SK-N-SH (cell line): ENCODE data around the gene SHISA5. TPM values are rescaled to one million over a fixed set of nuclear protein-coding genes. Genes with fewer than 3 reads are reported as not detected.

Source experiments
- CTCF ChIA-PET: fragments of 300-600, 350-600 bp; formaldehyde crosslinking; extraction: SDS; loops from one replicate; lab custom pipeline; 2021; lab: Yijun Ruan, JAX
- POLR2A ChIA-PET: fragments of 350-600 bp; sonication (Branson Sonifier 250); formaldehyde crosslinking; extraction: SDS; loops from one replicate; lab custom pipeline; 2020; ENCODE audit warnings: antibody characterized with exemption, inconsistent platforms; lab: Yijun Ruan, JAX
- DNase-seq: peaks from one replicate; pipeline ENCODE4 v3.0.0; 2012
- H2AFZ ChIP-seq: fragments of 200-600 bp; sonication (generic); 2 replicates; pipeline ENCODE4 v1.8.1; 2016; ENCODE audit warnings: antibody characterized with exemption, mild to moderate bottlenecking, low read depth
- H3F3A ChIP-seq: fragments of 200-600 bp; sonication (generic); replicated peaks from 2 replicates; pipeline ENCODE3; 2016; ENCODE audit warnings: antibody characterized with exemption, mild to moderate bottlenecking; ENCODE audit not compliant: insufficient read depth
- H3K27ac ChIP-seq, 2 experiments: fragments of 200-500 bp in 1 of 2; fragments of 200-600 bp in 1 of 2; sonication (Bioruptor generic) in 1 of 2; sonication (generic), shearing (Covaris generic) in 1 of 2; 2 replicates each; pipeline versions ENCODE4 v1.5.1 to v1.6.1; 2014 to 2016; ENCODE audit warnings: low read depth in 2 of 2, inconsistent platforms in 1 of 2, low read length in 1 of 2, mild to moderate bottlenecking in 1 of 2, mixed read lengths in 1 of 2
- H3K27me3 ChIP-seq: fragments of 200-600 bp; sonication (generic), shearing (Covaris generic); 2 replicates; pipeline ENCODE4 v1.6.1; 2016; ENCODE audit warnings: mixed run types; ENCODE audit not compliant: insufficient read depth
- H3K36me3 ChIP-seq, 2 experiments: fragments of 200-500 bp in 1 of 2; fragments of 200-600 bp in 1 of 2; sonication (Bioruptor generic) in 1 of 2; sonication (generic) in 1 of 2; replicated peaks in 1 of 2; 2 replicates each; pipeline versions ENCODE3 to v1.5.1; 2014 to 2016; ENCODE audit warnings: low read length in 1 of 2, mild to moderate bottlenecking in 1 of 2; ENCODE audit not compliant: insufficient read depth in 2 of 2, control insufficient read depth in 1 of 2
- H3K4me1 ChIP-seq, 2 experiments: fragments of 200-500 bp in 1 of 2; fragments of 200-600 bp in 1 of 2; sonication (Bioruptor generic) in 1 of 2; sonication (generic), shearing (Covaris generic) in 1 of 2; 2 replicates each; pipeline versions ENCODE4 v1.5.1 to v1.6.1; 2014 to 2016; ENCODE audit warnings: low read depth in 1 of 2, low read length in 1 of 2, mixed run types in 1 of 2; ENCODE audit not compliant: insufficient read depth in 2 of 2, control insufficient read depth in 1 of 2
- H3K4me2 ChIP-seq: fragments of 200-600 bp; sonication (generic), shearing (Covaris generic); 2 replicates; pipeline ENCODE4 v1.6.1; 2017; ENCODE audit warnings: mixed run types
- H3K4me3 ChIP-seq, 2 experiments: fragments of 200-500 bp in 1 of 2; fragments of 200-600 bp in 1 of 2; sonication (Bioruptor generic) in 1 of 2; sonication (generic), shearing (Covaris generic) in 1 of 2; 2 replicates each; pipeline versions ENCODE4 v1.5.1 to v1.8.1; 2014 to 2016; ENCODE audit warnings: low read depth in 2 of 2, inconsistent platforms in 1 of 2, low read length in 1 of 2, mild to moderate bottlenecking in 1 of 2, mixed read lengths in 1 of 2, moderate library complexity in 1 of 2
- H3K79me2 ChIP-seq: fragments of 200-600 bp; sonication (generic); 2 replicates; pipeline ENCODE4 v1.8.1; 2017; ENCODE audit warnings: mild to moderate bottlenecking; ENCODE audit not compliant: insufficient read depth
- H3K9ac ChIP-seq: fragments of 200-600 bp; sonication (generic); 2 replicates; pipeline ENCODE4 v1.6.1; 2017; ENCODE audit warnings: mixed run types
- H3K9me2 ChIP-seq: fragments of 200-600 bp; sonication (generic); 2 replicates; pipeline ENCODE4 v1.6.1; 2017; ENCODE audit warnings: mixed run types
- H3K9me3 ChIP-seq: fragments of 200-600 bp; sonication (generic); 2 replicates; pipeline ENCODE4 v1.6.1; 2017; ENCODE audit warnings: mixed run types, mild to moderate bottlenecking, moderate library complexity
- H4K20me1 ChIP-seq: fragments of 200-600 bp; sonication (generic); 2 replicates; pipeline ENCODE4 v1.6.1; 2017; ENCODE audit warnings: mild to moderate bottlenecking, mixed run types; ENCODE audit not compliant: insufficient read depth
- CHD2 ChIP-seq: fragments of 150-350 bp; IDR thresholded peaks from 2 replicates; pipeline ENCODE4 v1.6.1; 2018; ENCODE audit warnings: low read length; ENCODE audit not compliant: partially characterized antibody
- CTCF ChIP-seq: fragments of 200-600 bp; sonication (generic); IDR thresholded peaks from 2 replicates; pipeline ENCODE4 v1.6.1; 2017; ENCODE audit warnings: antibody characterized with exemption, mild to moderate bottlenecking, moderate library complexity
- ELF1 ChIP-seq: IDR thresholded peaks from 2 replicates; pipeline ENCODE4 v1.4.0; 2012
- EP300 ChIP-seq, 2 experiments: IDR thresholded peaks; 2 replicates each; pipeline versions ENCODE4 v1.4.0 to v1.6.1; 2012; ENCODE audit warnings: borderline replicate concordance in 1 of 2, low read depth in 1 of 2, low read length in 1 of 2
- EZH2phosphoT487 ChIP-seq: fragments of 200-600 bp; sonication (generic); IDR thresholded peaks from 2 replicates; pipeline ENCODE4 v1.6.1; 2017; ENCODE audit warnings: low read depth, mixed run types, mild to moderate bottlenecking, antibody characterized with exemption, moderate library complexity, borderline replicate concordance
- FOSL2 ChIP-seq: IDR thresholded peaks from 2 replicates; pipeline ENCODE4 v1.4.0; 2012; ENCODE audit warnings: low read depth, mild to moderate bottlenecking, moderate library complexity, borderline replicate concordance
- FOXJ3 ChIP-seq: sonication (generic); formaldehyde crosslinking; IDR thresholded peaks from 2 replicates; pipeline ENCODE4 v1.5.1; 2020; ENCODE audit warnings: mild to moderate bottlenecking, missing genetic modification reagents
- FOXM1 ChIP-seq: IDR thresholded peaks from 2 replicates; pipeline ENCODE4 v1.4.0; 2012; ENCODE audit warnings: low read depth, mild to moderate bottlenecking
- GABPA ChIP-seq: IDR thresholded peaks from 2 replicates; pipeline ENCODE4 v1.4.0; 2012; ENCODE audit warnings: low read depth, mild to moderate bottlenecking
- GATA2 ChIP-seq: sonication (generic); formaldehyde crosslinking; IDR thresholded peaks from 2 replicates; pipeline ENCODE4 v1.5.0; 2020; ENCODE audit warnings: mild to moderate bottlenecking, missing genetic modification reagents
- JUND ChIP-seq: IDR thresholded peaks from 2 replicates; pipeline ENCODE4 v1.4.0; 2012
- MEF2A ChIP-seq: IDR thresholded peaks from 2 replicates; pipeline ENCODE4 v1.4.0; 2012; ENCODE audit warnings: low read depth, borderline replicate concordance
- MXI1 ChIP-seq: IDR thresholded peaks from 2 replicates; pipeline ENCODE4 v1.6.1; 2012; ENCODE audit warnings: mild to moderate bottlenecking, low read depth, low read length, improper control_type of control experiment
- NFIC ChIP-seq: IDR thresholded peaks from 2 replicates; pipeline ENCODE4 v1.4.0; 2012; ENCODE audit warnings: borderline replicate concordance
- NRF1 ChIP-seq: IDR thresholded peaks from 2 replicates; pipeline ENCODE4 v1.6.1; 2012; ENCODE audit warnings: low read depth, mild to moderate bottlenecking, low read length
- POLR2AphosphoS5 ChIP-seq: IDR thresholded peaks from 2 replicates; pipeline ENCODE4 v1.6.1; 2012; ENCODE audit warnings: low read depth, low read length
- RAD21 ChIP-seq: IDR thresholded peaks from 2 replicates; pipeline ENCODE4 v1.6.1; 2012; ENCODE audit warnings: mild to moderate bottlenecking, low read length
- RCOR1 ChIP-seq: fragments of 150-350 bp; IDR thresholded peaks from 2 replicates; pipeline ENCODE4 v1.6.1; 2017; ENCODE audit warnings: antibody characterized with exemption, low read length
- RFX5 ChIP-seq: IDR thresholded peaks from 2 replicates; pipeline ENCODE4 v1.6.1; 2012; ENCODE audit warnings: mild to moderate bottlenecking, improper control_type of control experiment, low read length
- RXRA ChIP-seq: IDR thresholded peaks from 2 replicates; pipeline ENCODE4 v1.4.0; 2012; ENCODE audit warnings: low read depth, mild to moderate bottlenecking, borderline replicate concordance
- SIN3A ChIP-seq: IDR thresholded peaks from 2 replicates; pipeline ENCODE4 v1.6.1; 2012; ENCODE audit warnings: low read depth, mild to moderate bottlenecking, low read length, moderate library complexity, borderline replicate concordance
- SMC3 ChIP-seq: IDR thresholded peaks from 2 replicates; pipeline ENCODE4 v1.6.1; 2012; ENCODE audit warnings: low read depth, low read length, improper control_type of control experiment
- USF1 ChIP-seq: IDR thresholded peaks from 2 replicates; pipeline ENCODE4 v1.4.0; 2012; ENCODE audit warnings: low read depth, borderline replicate concordance
- USF2 ChIP-seq: fragments of 150-350 bp; IDR thresholded peaks from 2 replicates; pipeline ENCODE4 v1.6.1; 2017; ENCODE audit warnings: antibody characterized with exemption, low read length, low read depth, borderline replicate concordance
- YY1 ChIP-seq: IDR thresholded peaks from 2 replicates; pipeline ENCODE4 v1.4.0; 2012; ENCODE audit warnings: low read depth, mild to moderate bottlenecking
- WGBS: methylation state at CpG from one replicate; pipeline ENCODE4 v1.1.6; 2017; ENCODE audit warnings: low lambda C conversion rate; 5-methylcytosine and 5-hydroxymethylcytosine counted together
- polyA plus RNA-seq, 3 experiments: library from polyadenylated mRNA; depleted of rRNA; stranded (reverse); fragments of >200 nt; gene quantifications; 2 replicates each; pipeline ENCODE4 v1.2.3, GENCODE V29; 2012

Gene SHISA5
- polyA plus RNA-seq, 1 of the 3 experiments (the other 2 are of a cell fraction) = 194 TPM

GRCh38 chr3:48473617-48473952, 30.4 kb downstream of the SHISA5 start:
- Histone ChIP-seq H3K79me2 (peaks cover 43% of the 10 kb centered on the region), H3K9ac (peak overlapping the region; percentile 79; the same call in 1 of the 2 replicates)
- CTCF ChIA-PET = interaction anchor here (0.8 to 6.4 kb wide), 13 partner anchors 9 to 80 kb away, joined by 3 to 27 read pairs (median 5); partner anchors contain the start of gene SHISA5

GRCh38 chr3:48472923-48473616, 30.9 kb downstream of the SHISA5 start:
- no peaks in the 10 kb centered on the region for H3K27me3 ChIP-seq
- CTCF ChIA-PET = interaction anchor here (0.7 to 6.4 kb wide), 16 partner anchors 9 to 81 kb away, joined by 3 to 27 read pairs (median 5); partner anchors contain the start of gene SHISA5
- H3K36me3 ChIP-seq = peaks cover 0 to 9% of the 10 kb centered on the region in 2 experiments
- no peaks in the 10 kb centered on the region for H3K9me2 ChIP-seq
- no peaks in the 10 kb centered on the region for H4K20me1 ChIP-seq
- peak overlapping the region; percentile 79 for H3K9ac ChIP-seq
- peak overlapping the region; percentile 82 for H3K4me2 ChIP-seq
- POLR2A ChIA-PET = interaction anchor here (2.2 kb wide), 1 partner anchor 31 kb away, joined by 9 read pairs; the partner anchor contains the start of gene SHISA5
- 23% methylated on average over 14 of the region's 17 CpGs for WGBS
- peak overlapping the region; percentile 80 to 87 for H3K27ac ChIP-seq
- H2AFZ ChIP-seq = 0 out of 2 replicates have a peak overlapping the region, but pooled peaks have one; percentile 37
- H3K79me2 ChIP-seq = peaks cover 48% of the 10 kb centered on the region
- peak overlapping the region; percentile 61 to 65 for H3K4me3 ChIP-seq
- peak; percentile 82 for DNase-seq
- H3K9me3 ChIP-seq = no peaks in the 10 kb centered on the region
- H3F3A ChIP-seq = peaks cover 7% of the 10 kb centered on the region
- peaks cover 0 to 27% of the 10 kb centered on the region in 2 experiments; a peak in 1 of 4 replicates for H3K4me1 ChIP-seq
- peak; percentile 61 for TF ChIP-seq YY1
- TF ChIP-seq ELF1 = 0 out of 2 replicates have a peak, but pooled peaks have one; percentile 35
- TF ChIP-seq POLR2AphosphoS5 = peak; percentile 72; the same call in 1 of the 2 replicates
- peak; percentile 70 for TF ChIP-seq NFIC
- TF ChIP-seq CHD2 = no peak
- no peak for TF ChIP-seq RXRA
- TF ChIP-seq MEF2A = no peak
- TF ChIP-seq USF2 = no peak
- TF ChIP-seq MXI1 = 0 out of 2 replicates have a peak, but pooled peaks have one; percentile 30
- no peak for TF ChIP-seq NRF1
- peak; percentile 59 for TF ChIP-seq CTCF
- TF ChIP-seq GABPA = peak; percentile 48; the same call in 1 of the 2 replicates
- TF ChIP-seq RCOR1 = no peak
- TF ChIP-seq SIN3A = no peak
- TF ChIP-seq RAD21 = peak; percentile 11; the same call in 1 of the 2 replicates
- TF ChIP-seq FOSL2 = peak; percentile 27; the same call in 1 of the 2 replicates
- TF ChIP-seq FOXM1 = no peak
- no peak for TF ChIP-seq EP300 (IDR thresholded peaks at IDR 0.05; ENCODE audit: borderline replicate concordance in 1 of 2, low read depth in 1 of 2, low read length in 1 of 2)
- TF ChIP-seq FOXJ3 (CRISPR knock-in tag) = no peak
- no peak for TF ChIP-seq USF1
- peak; percentile 2; the same call in 1 of the 2 replicates for TF ChIP-seq SMC3
- no peak; the same call in 1 of the 2 replicates for TF ChIP-seq JUND
- TF ChIP-seq RFX5 = no peak

More at GRCh38 chr3:48473617-48473952, 30.4 kb downstream of the SHISA5 start:
- H3K27me3 ChIP-seq = no peaks in the 10 kb centered on the region
- no peak for DNase-seq
- POLR2A ChIA-PET = interaction anchor here (0.6 to 2.2 kb wide), 2 partner anchors 24 to 30 kb away, joined by 3 to 9 read pairs; partner anchors contain the start of gene SHISA5
- 0 out of 2 replicates have a peak overlapping the region, but pooled peaks have one; percentile 37 for H2AFZ ChIP-seq
- H3K36me3 ChIP-seq = peaks cover 0 to 5% of the 10 kb centered on the region in 2 experiments
- H3K27ac ChIP-seq = peak overlapping the region; percentile 80 to 87; a peak in 3 of 4 replicates
- peaks cover 7% of the 10 kb centered on the region for H3F3A ChIP-seq
- peak overlapping the region; percentile 82; the same call in 1 of the 2 replicates for H3K4me2 ChIP-seq
- WGBS = 91% methylated on average over 5 of the region's 5 CpGs
- H3K9me3 ChIP-seq = no peaks in the 10 kb centered on the region
- TF ChIP-seq FOXM1 = no peak
- TF ChIP-seq GATA2 (CRISPR knock-in tag) = no peak
- TF ChIP-seq EZH2phosphoT487 = no peak
- TF ChIP-seq SMC3 = no peak
- TF ChIP-seq RCOR1 = no peak
- no peaks in the 10 kb centered on the region for H3K9me2 ChIP-seq
- H4K20me1 ChIP-seq = no peaks in the 10 kb centered on the region
- no peak overlapping the region; a peak in 1 of 4 replicates for H3K4me3 ChIP-seq
- H3K4me1 ChIP-seq = peaks cover 0 to 22% of the 10 kb centered on the region in 2 experiments; a peak in 1 of 4 replicates
